Heart left ventricle (tissue), 16 donors: Measurements from ENCODE around the gene GOPC. TPM values are rescaled to one million over a fixed set of nuclear protein-coding genes. Genes with fewer than 3 reads are reported as not detected.

ENCODE experiments used
- ATAC-seq, 4 donors: fragments of 200-7000 bp; cut with Tn5 transposase; one replicate each; pipeline ENCODE4 v1.9.1; 2020 to 2022; ENCODE audit warnings: moderate library complexity in 4 of 4, mild to moderate bottlenecking in 3 of 4, moderate number of reproducible peaks in 1 of 4
- DNase-seq, 5 donors: peaks; one replicate each; pipeline ENCODE4 v3.0.0-alpha.2; 2020
- H3K27ac ChIP-seq, 12 donors: fragments of 200-600 bp; sonication (generic) in 4 of 12; one replicate each; pipeline versions ENCODE4 v1.5.0 to v1.8.0; 2016 to 2022; ENCODE audit warnings: mild to moderate bottlenecking in 2 of 12
- H3K27me3 ChIP-seq, 9 donors: fragments of 200-600 bp; sonication (generic) in 2 of 9; one replicate each; pipeline versions ENCODE4 v1.5.1 to v1.8.0; 2016 to 2022; ENCODE audit warnings: mild to moderate bottlenecking in 3 of 9
- H3K36me3 ChIP-seq, 9 donors: fragments of 200-600 bp; sonication (generic) in 2 of 9; one replicate each; pipeline versions ENCODE4 v1.5.0 to v1.8.0; 2018 to 2022; ENCODE audit warnings: mild to moderate bottlenecking in 2 of 9
- H3K4me1 ChIP-seq, 12 donors: fragments of 200-600 bp; sonication (generic) in 4 of 12; one replicate each; pipeline versions ENCODE4 v1.5.0 to v1.8.0; 2016 to 2022; ENCODE audit warnings: mild to moderate bottlenecking in 3 of 12
- H3K4me3 ChIP-seq, 12 donors: fragments of 200-600 bp; sonication (generic) in 4 of 12; one replicate each; pipeline versions ENCODE4 v1.5.0 to v1.8.0; 2017 to 2022; ENCODE audit warnings: mild to moderate bottlenecking in 9 of 12, moderate library complexity in 4 of 12
- H3K9me3 ChIP-seq, 12 donors: fragments of 200-600 bp; sonication (generic) in 4 of 12; one replicate each; pipeline versions ENCODE4 v1.5.0 to v1.8.0; 2016 to 2022; ENCODE audit warnings: mild to moderate bottlenecking in 1 of 12
- CTCF ChIP-seq, 12 donors: fragments of 200-600 bp; sonication (generic) in 4 of 12; IDR thresholded peaks; one replicate each; pipeline versions ENCODE4 v1.5.0 to v1.8.0; 2018 to 2022; ENCODE audit warnings: antibody characterized with exemption in 12 of 12, mild to moderate bottlenecking in 5 of 12
- POLR2A ChIP-seq, 2 donors: fragments of 450-650 bp; IDR thresholded peaks; one replicate each; pipeline ENCODE4 v1.6.1; 2017; ENCODE audit warnings: antibody characterized with exemption in 2 of 2, mild to moderate bottlenecking in 2 of 2, moderate library complexity in 2 of 2
- WGBS, 4 donors: extraction: QIAGEN DNeasy Blood & Tissue Kit in 2 of 4; methylation state at CpG; one replicate each; pipeline versions ENCODE4 v1.1.5 to v1.1.7; 2013 to 2018; 5-methylcytosine and 5-hydroxymethylcytosine counted together
- intact Hi-C, 10 donors: fragments of 100-400 bp; cut with DNase I; formaldehyde crosslinking; loops; one replicate each; pipeline versions ENCODE4 v1.11.1 to v1.14.2; 2022
- polyA plus RNA-seq, 2 donors: library from polyadenylated mRNA; stranded (reverse); fragments of 200-250 nt; gene quantifications; one replicate each; pipeline ENCODE4 v1.2.3, GENCODE V29; 2013
- total RNA-seq, 9 donors: library from RNA; depleted of rRNA in 2 of 9; stranded (reverse); fragments of >200 nt in 2 of 9; fragmentation: NEBNext Ultra II Directional in 3 of 9; extraction: Animal tissue kit (Norgen Biotek cat#: 25700) in 3 of 9; gene quantifications; one replicate each; pipeline versions ENCODE4 v1.1.0 to v1.2.4, GENCODE V29; 2016 to 2023
- donor health status: ischemic (EF 13 %, LVEDD 7.1; RV severe dilation, severe dysfunction).
- donor health status: healthy with polysubstance abuse.
- donor health status: DM: no; HTN: yes; CAD: no.
- donor health status: DM: no; HTN: no; CAD: no.
- donor health status: ischemic (EF 25% LVEDD 6.9; RV normal size, moderate dysfunction).
- donor health status: ischemic (EF 25% LVEDD 5.7; RV mildly dilated, moderate dysfunction).
- donor health status: healthy.
- donor health status: DM: yes; HTN: yes; CAD: no.
- donor health status: ischemic (EF 35%, LVEDD 5.7; RV mildly dilated, moderate dysfunction).
- donor health status: nonischemic (EF 11% LVEDD 7.7; RV severe dilation, severe dysfunction).
- donor health status: DM: yes; HTN: yes; CAD: no.
- donor health status: PGD.
- donor health status: ischemic (EF 29% LVEDD 5.4; RV normal size, mild dysfunction).
- donor health status: nonischemic (EF 23%, LVEDD 6.1; RV moderate dilation, normal function).

The GOPC gene
- total and polyA plus RNA-seq, 11 donors: 13.5 to 29.9 (median 21.2) TPM

- Histone ChIP-seq H3K4me1 (peaks cover 0 to 8% (median 0%) of the 10 kb centered on the region in 12 donors), H3K36me3 (peaks cover 0 to 6% (median 0%) of the 10 kb centered on the region in 9 donors), H3K9me3 (no peaks in the 10 kb centered on the region), H3K27me3 (no peaks in the 10 kb centered on the region), H3K4me3 (no peak overlapping the region), H3K27ac (no peak overlapping the region)
- TF ChIP-seq POLR2A (IDR thresholded peaks at IDR 0.05) (no peak), CTCF (IDR thresholded peaks at IDR 0.05) (no peak)
- intact Hi-C loops: no loop called here
- no peak for DNase-seq
- ATAC-seq: no peak
These were observed 87.0 kb downstream of the GOPC start for GRCh38 chr6:117515326-117515725.

- intact Hi-C loops: no loop called here
- Histone ChIP-seq H3K4me1 (peaks cover 0 to 8% (median 0%) of the 10 kb centered on the region in 12 donors), H3K4me3 (no peak overlapping the region), H3K9me3 (no peaks in the 10 kb centered on the region), H3K27me3 (no peaks in the 10 kb centered on the region), H3K27ac (no peak overlapping the region), H3K36me3 (no peaks in the 10 kb centered on the region)
- ATAC-seq (no peak), DNase-seq (no peak)
- no peak for TF ChIP-seq CTCF (IDR thresholded peaks at IDR 0.05)
- TF ChIP-seq POLR2A (IDR thresholded peaks at IDR 0.05): no peak
- WGBS, 4 donors: 89 to 96% (median 94%) methylated on average over 1 of the region's 1 CpG
These were observed 87.7 kb downstream of the GOPC start for GRCh38 chr6:117514655-117515054.

- H3K4me1 ChIP-seq: peaks cover 0 to 8% (median 0%) of the 10 kb centered on the region in 12 donors
- peaks cover 0 to 2% (median 0%) of the 10 kb centered on the region in 9 donors for H3K36me3 ChIP-seq
- H3K9me3 ChIP-seq: no peaks in the 10 kb centered on the region
- DNase-seq (no peak), ATAC-seq (no peak)
- no peaks in the 10 kb centered on the region for H3K27me3 ChIP-seq
- TF ChIP-seq CTCF (IDR thresholded peaks at IDR 0.05) (no peak), POLR2A (IDR thresholded peaks at IDR 0.05) (no peak)
- intact Hi-C loops: no loop called here
- no peak overlapping the region for H3K4me3 ChIP-seq
- H3K27ac ChIP-seq: no peak overlapping the region
- WGBS, 4 donors: 90 to 94% (median 93%) methylated on average over 7 of the region's 7 CpGs
These were observed 88.4 kb downstream of the GOPC start for GRCh38 chr6:117513778-117514365.

- peaks cover 0 to 8% (median 0%) of the 10 kb centered on the region in 12 donors for H3K4me1 ChIP-seq
- no peaks in the 10 kb centered on the region for H3K27me3 ChIP-seq
- ATAC-seq (no peak), DNase-seq (no peak)
- 56 to 86% (median 68%) methylated on average over 2 of the region's 2 CpGs for WGBS, 4 donors
- H3K9me3 ChIP-seq: no peaks in the 10 kb centered on the region
- TF ChIP-seq CTCF (IDR thresholded peaks at IDR 0.05) (no peak), POLR2A (IDR thresholded peaks at IDR 0.05) (no peak)
- no peak overlapping the region for H3K27ac ChIP-seq
- H3K4me3 ChIP-seq: no peak overlapping the region
- H3K36me3 ChIP-seq: peaks cover 0 to 3% (median 0%) of the 10 kb centered on the region in 9 donors
- intact Hi-C loops: no loop called here
These were observed 89.2 kb downstream of the GOPC start for GRCh38 chr6:117512987-117513573.
